Cardiac septum (tissue), 1 donor: Measurements from ENCODE around the gene NDUFB6. TPM values are rescaled to one million over a fixed set of nuclear protein-coding genes. Genes with fewer than 3 reads are reported as not detected.
"Not testable (repeated sequence)": the region's sequence is repeated elsewhere in the genome, so short reads cannot be mapped to it uniquely, and the experiment has no call there.

Experiments
- DNase-seq: peaks from one replicate; pipeline ENCODE4 v3.0.0-alpha.2; 2020; ENCODE audit warnings: low spot score
- intact Hi-C: fragments of 100-400 bp; cut with DNase I; formaldehyde crosslinking; loops from one replicate; pipeline ENCODE4 v1.14.0; 2022
- total RNA-seq: library from RNA; stranded (reverse); fragmentation: NEBNext Ultra II Directional; extraction: Animal tissue kit (Norgen Biotek cat#: 25700); gene quantifications from one replicate; pipeline ENCODE4 v1.2.1, GENCODE V29; 2021
- donor health status: DM: no; HTN: no; CAD: no.

NDUFB6 gene
- total RNA-seq, 1 donor from 2014 or later: 113 TPM

DNA sequence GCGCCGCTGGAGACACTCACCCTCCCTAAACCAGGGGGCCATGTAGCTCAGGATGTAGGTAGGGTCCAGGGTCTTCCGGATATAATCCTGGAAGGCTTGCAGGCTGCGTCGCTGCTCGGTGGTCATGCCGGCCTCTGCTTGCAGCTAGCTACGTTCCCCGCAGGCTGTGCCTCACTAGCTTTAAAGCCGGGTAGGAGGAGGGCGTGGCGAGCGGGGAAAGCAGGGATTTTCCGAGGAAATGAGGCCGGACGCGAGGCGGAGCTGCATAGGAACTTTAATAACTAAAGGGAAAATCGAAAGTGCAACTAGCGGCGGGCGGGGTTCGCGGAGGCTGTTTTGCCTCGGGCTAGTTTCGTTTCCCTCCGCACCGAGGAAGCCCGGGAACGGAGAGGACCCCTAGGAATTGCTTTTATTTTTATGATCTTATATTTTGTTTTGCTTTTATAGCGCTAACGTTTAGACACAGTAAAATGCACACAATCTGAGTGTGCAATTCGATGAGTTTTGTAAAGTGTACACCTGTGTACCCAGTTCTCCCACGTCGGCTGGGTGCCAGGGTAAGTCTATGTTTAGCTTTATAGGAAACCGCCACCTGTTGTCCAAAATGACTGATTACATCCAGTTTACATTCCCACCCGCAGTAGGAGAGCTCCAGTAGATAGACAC lies 46.8 kb downstream of the NDUFB6 start, which contains the start of gene RIGI:
Gene RIGI (minus strand): TSS at position 156 of the 666 bp plus-strand sequence. CDS start 30 bp downstream, at position 126.
- intact Hi-C loops: loop anchor here (2.0 to 5.0 kb wide), 2 partner anchors 25 to 144 kb away; partner anchors contain the start of gene ACO1
- DNase-seq: peak; percentile 97

DNA sequence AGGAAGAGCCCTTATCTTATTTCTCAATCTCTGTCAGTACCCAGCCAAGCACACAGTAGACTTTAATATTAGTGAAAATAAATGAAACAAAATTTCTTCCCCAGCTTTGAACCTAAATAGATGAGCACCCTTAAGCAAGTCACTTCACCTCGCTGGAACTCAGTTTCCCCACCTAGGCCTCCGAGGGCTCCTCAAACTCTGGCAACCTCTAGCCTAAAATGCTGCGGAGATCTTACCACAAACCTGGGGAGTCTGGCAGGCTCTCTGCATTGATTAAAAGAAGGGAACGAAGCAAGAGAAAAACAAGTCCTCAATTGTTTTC lies 47.3 kb downstream of the NDUFB6 start:
- intact Hi-C loops: loop anchor here (2.0 to 5.0 kb wide), 3 partner anchors 25 to 143 kb away; partner anchors contain the start of gene ACO1
- DNase-seq: no peak

DNA sequence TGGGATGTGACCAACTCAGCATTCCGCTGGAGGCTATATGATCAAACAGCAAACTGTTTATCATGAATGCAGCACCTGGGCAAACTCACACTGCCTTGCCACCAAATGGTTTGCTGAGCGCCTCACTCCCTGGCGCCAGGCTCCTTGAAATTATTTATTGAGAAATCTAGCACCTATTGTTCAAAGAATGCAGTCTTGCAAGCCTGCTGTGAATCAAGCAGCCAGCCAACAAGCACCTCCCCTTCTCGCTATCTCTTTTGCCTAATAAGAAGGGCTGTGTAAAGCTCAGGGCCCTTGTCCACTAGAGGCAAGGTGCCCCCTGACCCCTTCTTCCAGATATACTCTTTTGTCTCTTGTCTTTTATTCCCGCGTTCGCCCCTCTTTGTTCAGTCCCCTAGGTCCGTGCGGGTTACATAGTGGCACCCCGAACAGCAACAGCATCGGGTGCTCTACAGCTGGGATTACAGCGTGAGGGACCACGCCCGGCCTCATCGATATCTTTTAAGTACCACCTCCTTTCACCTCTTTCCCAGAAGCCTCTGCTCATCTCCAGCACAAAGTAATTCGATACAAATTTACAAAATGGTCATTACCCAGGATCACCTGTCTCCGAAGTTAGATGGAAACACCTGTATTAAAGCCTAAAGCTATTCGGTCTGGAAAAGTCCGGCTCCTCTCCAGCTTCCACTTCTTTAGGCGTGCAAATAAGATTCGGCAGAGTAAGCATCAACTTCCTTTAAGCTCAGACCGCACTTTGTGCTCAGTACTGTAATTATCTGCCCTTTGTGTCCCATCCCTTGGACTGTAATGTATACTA lies 47.9 kb downstream of the NDUFB6 start:
- DNase-seq: no peak

DNA sequence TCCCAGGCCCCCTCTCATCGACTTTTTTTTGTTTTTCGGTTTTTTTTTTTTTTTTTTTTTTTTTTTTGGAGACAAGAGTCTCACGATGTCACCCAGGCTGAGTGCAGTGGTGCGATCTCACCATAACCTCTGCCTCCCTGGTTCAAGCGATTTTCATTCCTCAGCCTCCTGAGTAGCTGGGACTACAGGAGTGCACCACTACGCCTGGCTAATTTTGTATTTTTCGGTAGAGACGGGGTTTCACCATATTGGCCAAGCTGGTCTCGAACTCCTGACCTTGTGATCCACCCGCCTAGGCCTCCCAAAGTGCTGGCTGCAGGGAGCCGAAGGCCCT lies 48.4 kb downstream of the NDUFB6 start:
- intact Hi-C loops: loop anchor here (2.0 kb wide), 1 partner anchor 50 kb away; no protein-coding TSS in a partner anchor
- DNase-seq: not testable (repeated sequence)

More for the DNA sequence above, 47.9 kb downstream of the NDUFB6 start:
- intact Hi-C loops: loop anchor here (2.0 to 5.0 kb wide), 2 partner anchors 50 to 143 kb away; partner anchors contain the start of gene ACO1

DNA sequence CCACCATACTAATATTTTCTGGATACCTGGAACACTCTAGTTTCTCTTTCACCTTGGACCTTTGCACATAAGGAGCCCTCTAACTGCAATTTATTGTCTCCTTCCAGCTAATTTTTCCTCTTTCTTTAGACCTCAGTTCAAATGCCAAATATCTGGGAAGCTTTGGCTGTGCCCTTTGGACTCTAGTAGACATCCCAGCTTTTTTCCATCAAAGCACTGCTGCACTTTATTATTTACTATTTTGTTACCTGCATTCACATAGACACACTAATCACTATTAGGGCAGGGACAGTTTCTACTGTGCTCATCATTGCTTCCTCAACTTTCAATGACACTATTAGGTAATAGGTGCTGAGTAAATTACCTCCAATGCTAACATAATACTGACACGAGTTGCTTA lies 49.0 kb downstream of the NDUFB6 start:
- intact Hi-C loops: loop anchor here (2.0 kb wide), 1 partner anchor 51 kb away; no protein-coding TSS in a partner anchor

DNA sequence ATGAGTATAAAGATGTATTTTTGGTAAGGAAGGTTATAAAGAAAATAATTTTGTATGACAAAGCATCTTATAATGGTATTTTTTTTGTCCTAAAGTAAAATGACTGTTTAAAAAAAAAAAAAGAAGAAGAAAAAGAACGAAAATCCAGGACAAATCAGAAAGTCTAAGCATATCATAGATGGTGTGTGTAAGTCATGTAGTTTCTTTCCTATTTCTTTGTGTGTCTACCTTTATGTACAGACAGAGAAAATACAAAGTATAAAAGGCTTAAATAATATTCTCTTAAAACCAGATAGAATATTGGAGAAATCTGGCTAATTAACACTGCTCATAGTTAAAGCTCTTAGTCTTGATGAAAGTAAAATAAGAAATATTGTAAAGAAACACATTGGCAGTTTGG lies 54.7 kb downstream of the NDUFB6 start:
- intact Hi-C loops: no loop called here
- DNase-seq: no peak

More for the DNA sequence above, 49.0 kb downstream of the NDUFB6 start:
- no peak for DNase-seq

DNA sequence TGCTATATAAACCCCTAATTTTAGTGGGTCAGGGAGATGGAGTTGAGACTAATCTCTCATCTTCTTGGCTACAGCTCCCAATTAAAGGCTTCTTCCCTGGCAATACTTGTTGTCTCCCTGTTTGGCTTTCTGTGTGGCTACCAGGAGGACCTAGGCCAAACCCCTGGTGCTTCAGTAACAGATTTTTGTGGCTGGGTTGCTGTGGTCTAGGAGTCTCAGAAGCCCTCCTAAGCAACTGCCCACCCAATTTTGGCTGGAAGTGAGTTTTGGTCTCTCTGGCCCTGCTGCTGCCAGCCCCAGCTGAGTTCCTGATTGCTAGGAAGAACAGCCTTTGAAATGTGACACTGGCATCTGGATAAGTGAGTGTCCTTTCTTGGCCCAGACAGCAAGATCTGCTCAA lies 56.7 kb downstream of the NDUFB6 start:
- intact Hi-C loops: no loop called here
- no peak for DNase-seq

DNA sequence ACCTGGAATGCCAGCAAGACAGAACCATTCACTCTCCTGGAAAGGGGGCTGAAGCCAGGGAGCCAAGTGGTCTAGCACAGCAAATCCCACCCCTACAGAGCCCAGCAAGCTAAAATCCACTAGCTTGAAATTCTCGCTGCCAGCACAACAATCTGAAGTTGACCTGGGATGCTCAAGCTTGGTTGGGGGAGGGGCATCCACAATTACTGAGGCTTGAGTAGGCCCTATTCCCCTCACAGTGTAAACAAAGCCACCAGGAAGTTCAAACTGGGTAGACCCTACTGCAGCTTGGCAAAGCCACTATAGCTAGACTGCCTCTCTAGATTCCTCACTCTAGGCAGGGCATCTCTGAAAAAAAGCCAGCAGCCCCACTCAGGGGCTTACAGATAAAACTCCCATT lies 64.2 kb downstream of the NDUFB6 start:
- intact Hi-C loops: no loop called here
- DNase-seq: no peak

DNA sequence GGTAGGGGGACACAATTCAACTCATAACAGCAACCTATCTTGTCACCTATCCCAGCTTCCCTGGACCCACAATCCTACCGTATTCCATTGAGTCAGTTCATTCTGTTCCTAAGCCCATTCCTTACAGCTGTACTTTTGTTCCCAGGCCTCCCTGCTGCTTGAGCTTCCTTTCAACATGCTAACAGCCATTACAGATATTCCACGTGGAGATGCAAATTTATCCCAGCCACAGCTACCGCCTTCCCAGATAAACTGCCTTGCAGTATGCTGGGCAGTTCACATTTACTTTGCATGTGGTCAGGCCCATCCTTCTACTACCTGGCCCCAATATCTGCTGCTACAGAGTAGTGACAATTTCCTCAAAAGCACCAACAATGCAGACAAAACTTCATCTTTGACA lies 70.0 kb downstream of the NDUFB6 start:
- DNase-seq: no peak
- intact Hi-C loops: no loop called here

Other genes with a start within 250 kb of the NDUFB6 start
- gene ACO1, start 188.5 kb downstream of the NDUFB6 start, total RNA-seq: 51.5 TPM
- gene RIGI, start 47.0 kb downstream of the NDUFB6 start, total RNA-seq: 2.8 TPM
- gene SMIM27, start 20.8 kb downstream of the NDUFB6 start, total RNA-seq: 15.7 TPM
- gene TOPORS, start 20.6 kb downstream of the NDUFB6 start, total RNA-seq: 8.5 TPM
- gene TAF1L, start 62.5 kb upstream of the NDUFB6 start, total RNA-seq: not detected
- not detected for gene TMEM215, start 210.4 kb upstream of the NDUFB6 start, total RNA-seq